Hepatocyte (in vitro differentiated cells): ENCODE measurements around the gene MRGPRF. TPM values are rescaled to one million over a fixed set of nuclear protein-coding genes. Genes with fewer than 3 reads are reported as not detected.

Source experiments
- DNase-seq: peaks from one replicate; pipeline ENCODE4 v3.0.0-alpha.2; 2016; ENCODE audit warnings: low spot score
- H2AFZ ChIP-seq: fragments of 200-600 bp; sonication (generic); 2 replicates; pipeline ENCODE4 v1.6.0; 2016; ENCODE audit warnings: antibody characterized with exemption, mild to moderate bottlenecking
- H3K27ac ChIP-seq: fragments of 200-600 bp; sonication (generic); 2 replicates; pipeline ENCODE4 v1.5.1; 2016; ENCODE audit warnings: mild to moderate bottlenecking
- H3K27me3 ChIP-seq: fragments of 200-600 bp; sonication (generic); 2 replicates; pipeline ENCODE4 v1.6.1; 2016
- H3K36me3 ChIP-seq: fragments of 200-600 bp; sonication (generic); replicated peaks from 2 replicates; pipeline ENCODE4 v1.5.1; 2016; ENCODE audit warnings: low read depth; ENCODE audit not compliant: insufficient read depth
- H3K4me1 ChIP-seq: fragments of 200-600 bp; sonication (generic); 2 replicates; pipeline ENCODE4 v1.5.1; 2016; ENCODE audit warnings: mild to moderate bottlenecking, moderate library complexity; ENCODE audit not compliant: insufficient read depth
- H3K4me2 ChIP-seq: fragments of 200-600 bp; sonication (generic); 2 replicates; pipeline ENCODE4 v1.6.0; 2016
- H3K4me3 ChIP-seq: fragments of 200-600 bp; sonication (generic); 2 replicates; pipeline ENCODE4 v1.5.1; 2016; ENCODE audit warnings: mild to moderate bottlenecking
- H3K79me2 ChIP-seq: fragments of 200-600 bp; sonication (generic); 2 replicates; pipeline ENCODE4 v1.6.0; 2017; ENCODE audit warnings: mild to moderate bottlenecking
- H3K9me2 ChIP-seq: fragments of 200-600 bp; sonication (generic); replicated peaks from 2 replicates; pipeline ENCODE4 v1.6.0; 2017; ENCODE audit warnings: mild to moderate bottlenecking; ENCODE audit not compliant: insufficient read depth
- H3K9me3 ChIP-seq: fragments of 200-600 bp; sonication (generic); 2 replicates; pipeline ENCODE4 v1.5.1; 2016; ENCODE audit warnings: low read depth, mild to moderate bottlenecking
- H4K20me1 ChIP-seq: fragments of 200-600 bp; sonication (generic); 2 replicates; pipeline ENCODE4 v1.6.0; 2016; ENCODE audit warnings: mild to moderate bottlenecking; ENCODE audit not compliant: insufficient read depth, poor library complexity, severe bottlenecking
- CTCF ChIP-seq: fragments of 200-600 bp; sonication (generic); IDR thresholded peaks from 2 replicates; pipeline ENCODE4 v1.5.1; 2016; ENCODE audit warnings: antibody characterized with exemption, mild to moderate bottlenecking; ENCODE audit not compliant: poor library complexity
- EZH2 ChIP-seq: fragments of 200-600 bp; sonication (generic); IDR thresholded peaks from 2 replicates; pipeline ENCODE4 v1.6.1; 2016; ENCODE audit warnings: antibody characterized with exemption, mild to moderate bottlenecking, borderline replicate concordance
- EZH2phosphoT487 ChIP-seq: fragments of 200-600 bp; sonication (generic); IDR thresholded peaks from one replicate; pipeline ENCODE4 v1.6.1; 2018; ENCODE audit warnings: antibody characterized with exemption, mild to moderate bottlenecking, low read depth, moderate library complexity; ENCODE audit not compliant: unreplicated experiment, severe bottlenecking
- WGBS: methylation state at CpG from one replicate; pipeline ENCODE4 v1.1.6; 2016; ENCODE audit warnings: low lambda C conversion rate; ENCODE audit errors: missing lambda C conversion rate; 5-methylcytosine and 5-hydroxymethylcytosine counted together
- polyA plus RNA-seq: library from polyadenylated mRNA; unstranded; fragments of >200 nt; fragmentation: Nextera tagmentation; extraction: Ambion mirVana; gene quantifications from 2 replicates; pipeline ENCODE4 v1.2.1, GENCODE V29; 2016
- total RNA-seq: library from RNA; depleted of rRNA; stranded (reverse); fragments of >200 nt; gene quantifications from 2 replicates; pipeline ENCODE4 v1.2.3, GENCODE V29; 2014

The MRGPRF gene
- total and polyA plus RNA-seq, 2 experiments from 2014 or later: 6.5 to 7.5 TPM

- H3K9me3 ChIP-seq: no peaks in the 10 kb centered on the region
- H3K4me2 ChIP-seq: no peak overlapping the region
- H3K36me3 ChIP-seq: no peaks in the 10 kb centered on the region
- H3K79me2 ChIP-seq: peaks cover 12% of the 10 kb centered on the region
- TF ChIP-seq EZH2 (no peak), EZH2phosphoT487 (no peak), CTCF (no peak)
- no peak overlapping the region for H3K27ac ChIP-seq
- H3K4me1 ChIP-seq: peaks cover under 1% of the 10 kb centered on the region
- no peaks in the 10 kb centered on the region for H3K27me3 ChIP-seq
- H3K9me2 ChIP-seq: no peaks in the 10 kb centered on the region
- WGBS: 87% methylated on average over 25 of the region's 25 CpGs
- H2AFZ ChIP-seq: no peak overlapping the region
- no peak overlapping the region for H3K4me3 ChIP-seq
- H4K20me1 ChIP-seq: peaks cover 3% of the 10 kb centered on the region
- DNase-seq: no peak
Observed at GRCh38 chr11:69060806-69061712, 48.0 kb upstream of the MRGPRF start.

DNA sequence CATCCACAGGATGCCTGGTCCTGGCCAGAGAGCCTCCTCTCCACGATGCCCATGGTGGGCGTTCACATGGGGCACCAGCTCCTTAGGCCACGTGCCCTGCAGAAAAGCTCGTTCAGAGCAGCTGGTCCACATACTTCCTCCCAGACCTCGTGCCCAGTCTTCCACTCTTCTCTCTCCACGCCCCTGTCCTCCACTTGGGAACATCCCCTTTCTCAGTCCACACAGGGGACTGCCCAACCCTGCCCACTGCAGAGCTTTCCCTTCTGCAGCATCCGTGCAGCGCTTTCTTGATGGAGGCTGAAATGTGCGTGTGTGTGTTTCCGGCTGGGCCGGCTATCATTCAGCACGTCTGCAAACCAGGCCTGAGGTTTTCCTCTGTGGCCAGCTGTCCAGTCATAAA lies 46.9 kb upstream of the MRGPRF start:
- no peak for DNase-seq
- Histone ChIP-seq H3K9me3 (no peaks in the 10 kb centered on the region), H4K20me1 (peaks cover 3% of the 10 kb centered on the region), H3K9me2 (no peaks in the 10 kb centered on the region), H3K36me3 (no peaks in the 10 kb centered on the region), H3K27ac (no peak overlapping the region), H3K27me3 (no peaks in the 10 kb centered on the region), H3K4me1 (peaks cover 8% of the 10 kb centered on the region), H3K4me2 (no peak overlapping the region), H2AFZ (no peak overlapping the region), H3K79me2 (peaks cover 15% of the 10 kb centered on the region), H3K4me3 (no peak overlapping the region)
- no peak for TF ChIP-seq EZH2phosphoT487
- no peak for TF ChIP-seq EZH2
- TF ChIP-seq CTCF: no peak
- 94% methylated on average over 12 of the region's 12 CpGs for WGBS

DNA sequence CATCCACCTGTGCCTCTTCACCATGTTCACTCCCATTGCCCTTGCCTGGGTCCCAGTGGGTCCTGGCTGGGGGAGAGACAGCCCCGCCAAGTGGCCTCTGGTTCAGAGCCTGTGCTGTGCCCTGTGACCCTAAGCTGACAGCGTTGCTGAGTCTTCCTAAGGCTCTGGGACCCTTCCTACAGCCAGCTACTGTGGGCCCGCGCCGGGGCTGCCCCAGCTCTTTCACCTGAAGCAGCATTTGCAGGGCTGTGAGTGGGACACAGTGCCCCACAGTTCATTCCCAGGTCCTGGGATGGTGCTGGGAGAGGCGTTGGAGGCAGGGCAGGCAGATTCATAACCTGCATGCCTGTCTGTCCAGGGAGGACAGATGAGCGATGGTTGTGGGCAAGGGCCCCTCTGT lies 46.4 kb upstream of the MRGPRF start:
- WGBS: 95% methylated on average over 7 of the region's 7 CpGs
- Histone ChIP-seq H3K79me2 (peaks cover 18% of the 10 kb centered on the region), H3K4me2 (no peak overlapping the region), H3K9me3 (no peaks in the 10 kb centered on the region), H3K36me3 (no peaks in the 10 kb centered on the region), H3K4me3 (no peak overlapping the region), H2AFZ (no peak overlapping the region), H3K27me3 (no peaks in the 10 kb centered on the region), H3K9me2 (no peaks in the 10 kb centered on the region), H4K20me1 (peaks cover 3% of the 10 kb centered on the region), H3K27ac (no peak overlapping the region), H3K4me1 (peaks cover 12% of the 10 kb centered on the region)
- DNase-seq: no peak
- no peak for TF ChIP-seq EZH2phosphoT487
- TF ChIP-seq EZH2: no peak
- TF ChIP-seq CTCF: no peak
